Measurements from ENCODE around the gene HEATR9. TPM values are rescaled to one million over a fixed set of nuclear protein-coding genes. Genes with fewer than 3 reads are reported as not detected.

The HEATR9 gene
- total and polyA plus RNA-seq, 2 donors (not counting 3 experiments of a cell fraction or from before 2014, with no cell fraction given) = not detected

- H2AFZ ChIP-seq (ENCODE audit: low read depth, low read length) = no peak overlapping the region
- H3K27ac ChIP-seq (ENCODE audit: insufficient read depth, low read depth, low read length) = no peak overlapping the region
- peaks cover 0 to 4% of the 10 kb centered on the region in 2 experiments for H3K36me3 ChIP-seq (ENCODE audit: control insufficient read depth in 2 of 2, extremely low read depth in 1 of 2, insufficient read depth in 2 of 2, low read length in 2 of 2)
- dilution Hi-C loops (cut with MboI; ENCODE audit: extremely low pct_ligation_motif_present, low sequenced_read_pairs) (no loop called here), intact Hi-C loops (cut with micrococcal nuclease) (no loop called here)
- peaks cover 74% of the 10 kb centered on the region for H3K79me2 ChIP-seq (ENCODE audit: control insufficient read depth, insufficient read depth, low read length)
- peaks cover 46% of the 10 kb centered on the region for H3K4me1 ChIP-seq (ENCODE audit: control insufficient read depth, extremely low read depth, insufficient read depth, low read length)
- H3K27me3 ChIP-seq (ENCODE audit: control insufficient read depth in 2 of 2, insufficient read depth in 2 of 2, low read length in 2 of 2) = no peaks in the 10 kb centered on the region
- CTCF ChIA-PET = interaction anchor here (11.8 kb wide), 1 partner anchor 45 kb away, joined by 453 read pairs; no protein-coding TSS in a partner anchor
- POLR2A ChIA-PET = no interaction called here
- no peaks in the 10 kb centered on the region for H3K9me3 ChIP-seq (replicated peaks; ENCODE audit: control insufficient read depth, insufficient read depth, low read length)
- TF ChIP-seq POLR2A (IDR thresholded peaks at IDR 0.05; ENCODE audit: low read depth, low read length) (no peak), POLR2AphosphoS5 (IDR thresholded peaks at IDR 0.05; ENCODE audit: insufficient read depth, low read depth, low read length) (no peak), FOS (IDR thresholded peaks at IDR 0.05; ENCODE audit: borderline replicate concordance, insufficient read depth, low read length) (no peak), CTCF (IDR thresholded peaks at IDR 0.05; ENCODE audit: extremely low read depth in 1 of 2, insufficient read depth in 1 of 2, low read depth in 1 of 2, low read length in 2 of 2) (no peak), EZH2 (IDR thresholded peaks at IDR 0.05; ENCODE audit: borderline replicate concordance, low read depth, low read length, severe bottlenecking) (no peak), GATA2 (IDR thresholded peaks at IDR 0.05; ENCODE audit: insufficient read depth, insufficient read length, low read depth, low read length) (no peak), JUN (IDR thresholded peaks at IDR 0.05; ENCODE audit: borderline replicate concordance, insufficient read depth, insufficient read length, low read depth) (no peak), MAX (IDR thresholded peaks at IDR 0.05; ENCODE audit: insufficient read depth, insufficient read length) (no peak)
- no peak overlapping the region for H3K4me3 ChIP-seq (replicated peaks in 1 of 3; ENCODE audit: insufficient read depth in 1 of 3, low read depth in 1 of 3, low read length in 3 of 3)
- BruUV-seq (replicated peaks) = no TSS peak
- peak overlapping the region; percentile 93 for H3K4me2 ChIP-seq (ENCODE audit: insufficient read depth, low read length)
- no peak overlapping the region for H3K9ac ChIP-seq (replicated peaks; ENCODE audit: extremely low read depth, insufficient read depth, low read length)
- peaks cover 15% of the 10 kb centered on the region for H4K20me1 ChIP-seq (replicated peaks; ENCODE audit: control insufficient read depth, extremely low read depth, insufficient read depth, low read length)
- FAIRE-seq = no peak
- H3K9me1 ChIP-seq (replicated peaks; ENCODE audit: control insufficient read depth, extremely low read depth, insufficient read depth, low read length) = no peaks in the 10 kb centered on the region
- no peak for DNase-seq (ENCODE audit: low read depth, low spot score)
Observed at GRCh38 chr17:35811759-35812158, 56.9 kb downstream of the HEATR9 start.

Measured in endothelial cell of umbilical vein (primary cell).